Measurements from ENCODE around the gene SLC5A9.

DNA sequence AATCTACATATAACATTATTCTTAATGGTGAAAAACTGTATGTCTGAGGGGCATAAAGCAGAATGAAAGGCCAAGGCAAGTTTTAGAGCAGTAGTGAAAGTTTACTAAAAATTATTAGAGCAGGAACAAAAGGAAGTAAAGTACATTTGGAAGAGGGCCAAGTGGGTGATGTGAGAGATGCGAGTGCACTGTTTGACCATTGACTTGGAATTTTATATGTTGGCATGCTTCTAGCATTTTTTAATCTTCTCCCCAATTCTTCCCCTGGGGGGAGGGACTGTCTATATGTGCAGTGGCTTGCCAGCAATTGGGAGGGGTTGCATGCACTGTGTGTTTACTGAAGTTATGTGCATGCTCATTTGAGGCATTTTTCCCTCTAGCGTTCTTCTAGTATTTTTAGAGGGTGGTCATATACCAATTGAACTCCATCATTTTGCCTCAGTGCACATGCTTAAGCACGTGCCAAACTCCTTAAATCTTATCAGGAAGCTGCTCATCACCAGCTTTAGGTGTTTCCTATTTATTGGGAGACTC lies 36.1 kb upstream of the SLC5A9 start:
- TF ChIP-seq POLR2AphosphoS5 (IDR thresholded peaks at IDR 0.05; ENCODE audit: low read depth, low read length) (no peak), TAF1 (IDR thresholded peaks at IDR 0.05; ENCODE audit: borderline replicate concordance, low read depth, low read length) (no peak)
